GM12864 (cell line): Measurements from ENCODE around the gene CHD1.

ENCODE experiments used
- DNase-seq: peaks from one replicate; pipeline ENCODE4 v3.0.0-alpha.2; 2011; ENCODE audit warnings: low read depth
- H3K4me3 ChIP-seq: 2 replicates; pipeline ENCODE4 v1.5.1; 2011; ENCODE audit warnings: mild to moderate bottlenecking, low read depth, low read length, control low read depth
- TF ChIP-seq, protein P1 (sequence below): IDR thresholded peaks from 2 replicates; pipeline ENCODE4 v1.5.1; 2011; ENCODE audit warnings: low read depth, mild to moderate bottlenecking, moderate library complexity, low read length, control low read depth, inconsistent platforms; ENCODE audit errors: missing control alignments

CHD1 gene

DNA sequence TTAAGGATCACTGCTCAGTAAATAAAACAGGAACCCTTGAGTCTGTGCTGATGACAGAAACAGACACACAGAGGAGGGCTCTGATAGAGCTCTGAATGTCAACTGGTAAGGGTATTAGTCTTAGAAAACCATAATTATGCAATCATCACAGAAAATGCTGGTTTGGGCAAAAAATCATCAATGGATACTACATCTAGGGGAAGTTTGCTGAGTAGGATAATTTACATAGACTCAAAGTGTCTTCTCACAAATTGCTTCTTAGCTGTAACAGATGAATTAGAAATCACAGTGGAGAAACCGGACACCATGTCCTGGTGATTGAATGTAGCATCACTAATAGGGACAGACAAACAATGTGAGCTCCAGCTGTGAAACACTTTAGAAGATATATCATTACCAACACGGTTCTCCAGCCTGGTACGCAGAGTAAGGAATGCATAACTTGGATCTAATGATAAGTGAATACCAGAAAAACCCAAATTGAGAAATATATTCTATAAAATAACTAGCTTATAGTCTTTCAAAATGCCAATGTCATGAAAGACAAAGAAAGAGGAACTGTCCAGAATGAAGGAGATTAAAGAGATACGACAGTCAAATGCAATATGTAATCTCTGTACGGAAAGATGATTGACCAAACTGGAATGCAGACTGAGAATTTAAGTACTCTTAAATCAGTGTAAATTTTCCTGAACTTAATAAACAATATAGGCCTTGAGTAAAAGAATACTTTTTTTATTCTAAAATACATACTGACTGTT, 17.3 kb downstream of the CHD1 start:
- no peak for DNase-seq
- TF ChIP-seq, protein P1, sequence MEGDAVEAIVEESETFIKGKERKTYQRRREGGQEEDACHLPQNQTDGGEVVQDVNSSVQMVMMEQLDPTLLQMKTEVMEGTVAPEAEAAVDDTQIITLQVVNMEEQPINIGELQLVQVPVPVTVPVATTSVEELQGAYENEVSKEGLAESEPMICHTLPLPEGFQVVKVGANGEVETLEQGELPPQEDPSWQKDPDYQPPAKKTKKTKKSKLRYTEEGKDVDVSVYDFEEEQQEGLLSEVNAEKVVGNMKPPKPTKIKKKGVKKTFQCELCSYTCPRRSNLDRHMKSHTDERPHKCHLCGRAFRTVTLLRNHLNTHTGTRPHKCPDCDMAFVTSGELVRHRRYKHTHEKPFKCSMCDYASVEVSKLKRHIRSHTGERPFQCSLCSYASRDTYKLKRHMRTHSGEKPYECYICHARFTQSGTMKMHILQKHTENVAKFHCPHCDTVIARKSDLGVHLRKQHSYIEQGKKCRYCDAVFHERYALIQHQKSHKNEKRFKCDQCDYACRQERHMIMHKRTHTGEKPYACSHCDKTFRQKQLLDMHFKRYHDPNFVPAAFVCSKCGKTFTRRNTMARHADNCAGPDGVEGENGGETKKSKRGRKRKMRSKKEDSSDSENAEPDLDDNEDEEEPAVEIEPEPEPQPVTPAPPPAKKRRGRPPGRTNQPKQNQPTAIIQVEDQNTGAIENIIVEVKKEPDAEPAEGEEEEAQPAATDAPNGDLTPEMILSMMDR, result no peak
- H3K4me3 ChIP-seq, result no peak overlapping the region

DNA sequence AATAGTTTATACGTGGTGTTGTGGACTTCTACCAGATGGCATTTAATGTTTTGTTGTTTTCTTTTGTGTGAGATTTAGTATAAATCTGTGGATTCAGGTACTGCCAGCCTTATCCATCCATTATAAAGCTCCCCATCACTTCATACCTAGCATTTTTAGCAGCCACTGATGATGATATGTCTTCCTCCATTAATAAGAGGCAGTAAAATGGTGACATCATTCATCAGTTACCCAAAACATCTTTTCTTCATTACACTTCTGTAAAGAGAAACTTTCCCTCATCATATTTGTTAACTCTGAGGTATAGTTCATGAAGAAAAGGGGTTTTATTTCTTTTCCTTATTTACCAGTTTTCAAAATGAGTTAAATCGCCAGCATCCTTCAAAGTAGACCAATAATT, 19.4 kb downstream of the CHD1 start:
- DNase-seq, result no peak
- TF ChIP-seq, protein P1, result no peak
- H3K4me3 ChIP-seq, result no peak overlapping the region

DNA sequence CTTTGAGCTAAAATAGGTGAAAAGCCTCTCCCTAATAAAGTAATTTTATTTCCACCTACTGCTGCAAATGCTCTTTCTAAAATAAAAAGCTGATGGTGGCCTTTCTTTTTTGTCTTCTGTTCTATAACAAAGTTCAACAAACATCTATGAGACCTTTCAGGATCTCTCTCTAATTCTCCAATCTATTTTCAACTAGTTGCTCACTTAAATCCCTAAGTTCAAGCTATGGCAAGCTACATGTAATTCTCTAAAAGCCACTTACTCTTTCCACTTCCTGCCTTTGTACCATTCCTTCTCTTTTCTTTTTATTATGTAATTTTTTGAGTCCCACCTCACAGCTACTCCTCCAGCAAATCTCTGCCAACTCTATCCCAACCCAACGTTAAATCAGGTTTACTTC, 20.9 kb downstream of the CHD1 start:
- TF ChIP-seq, protein P1, result no peak
- no peak overlapping the region for H3K4me3 ChIP-seq
- DNase-seq, result no peak

DNA sequence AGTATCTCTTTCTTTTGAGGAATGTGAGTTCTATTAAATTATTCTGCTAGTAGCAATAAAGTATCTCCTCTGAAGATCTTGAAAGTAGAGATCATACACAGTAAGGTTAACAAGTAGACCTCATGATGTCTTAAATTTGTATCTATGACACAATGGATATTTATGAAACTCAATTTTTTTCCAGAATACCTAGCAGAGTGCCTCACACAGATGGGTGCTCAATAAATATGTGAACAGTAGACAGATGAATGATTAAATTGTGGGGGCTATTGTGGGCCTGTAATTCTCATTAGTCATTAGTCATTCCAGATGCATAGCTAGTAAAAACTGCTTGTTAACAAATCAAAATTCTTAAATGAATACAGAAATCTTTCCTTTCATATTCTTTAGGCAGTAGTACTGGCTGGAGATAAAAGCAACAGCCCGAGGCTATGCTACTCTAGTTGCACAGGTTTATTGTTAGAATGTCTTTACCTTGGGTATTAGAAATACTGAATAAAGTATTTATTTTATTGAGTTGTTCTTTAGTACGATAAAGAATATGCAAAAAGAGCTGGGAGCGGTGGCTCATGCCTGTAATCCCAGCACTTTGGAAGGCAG, 22.0 kb downstream of the CHD1 start:
- no peak overlapping the region for H3K4me3 ChIP-seq
- TF ChIP-seq, protein P1, result no peak
- DNase-seq, result no peak

DNA sequence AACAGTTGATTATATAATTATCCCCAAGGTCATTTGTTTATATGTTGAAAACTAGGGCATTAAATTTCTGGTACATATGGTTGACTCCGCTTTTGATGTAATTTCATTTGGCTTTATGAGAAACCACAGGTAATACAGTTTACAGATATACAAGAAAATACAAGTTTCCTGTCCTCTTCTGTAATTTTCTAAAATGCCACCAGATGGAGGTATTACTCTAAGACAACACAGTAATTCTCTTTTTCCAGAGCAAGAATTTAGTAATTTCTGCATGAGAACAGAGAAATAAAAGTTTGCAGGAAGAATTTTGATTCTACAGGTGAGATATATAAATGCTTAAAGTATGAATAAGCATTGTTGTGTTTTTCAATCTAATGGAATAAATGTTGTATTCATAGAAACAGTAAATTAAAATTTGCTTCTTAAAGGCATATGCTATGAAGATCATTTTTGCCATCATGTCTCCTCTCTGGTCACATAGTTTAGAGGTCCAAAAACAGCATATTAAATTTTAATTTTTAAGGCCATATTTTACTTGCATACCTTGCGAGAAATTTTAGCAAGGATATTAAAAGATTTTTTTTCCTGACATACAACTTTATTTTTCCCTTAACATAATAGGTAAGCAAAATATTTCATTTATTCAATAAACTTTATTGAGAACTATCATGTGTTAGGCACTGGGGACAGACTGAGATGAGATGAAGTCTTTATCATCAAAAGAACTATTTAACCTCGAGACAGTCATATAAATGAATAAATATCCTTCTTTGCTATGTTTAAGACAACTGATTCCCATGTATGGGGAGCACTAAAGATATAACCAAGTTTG, 22.7 kb downstream of the CHD1 start:
- no peak for DNase-seq
- no peak overlapping the region for H3K4me3 ChIP-seq
- TF ChIP-seq, protein P1, result peak; percentile 38

DNA sequence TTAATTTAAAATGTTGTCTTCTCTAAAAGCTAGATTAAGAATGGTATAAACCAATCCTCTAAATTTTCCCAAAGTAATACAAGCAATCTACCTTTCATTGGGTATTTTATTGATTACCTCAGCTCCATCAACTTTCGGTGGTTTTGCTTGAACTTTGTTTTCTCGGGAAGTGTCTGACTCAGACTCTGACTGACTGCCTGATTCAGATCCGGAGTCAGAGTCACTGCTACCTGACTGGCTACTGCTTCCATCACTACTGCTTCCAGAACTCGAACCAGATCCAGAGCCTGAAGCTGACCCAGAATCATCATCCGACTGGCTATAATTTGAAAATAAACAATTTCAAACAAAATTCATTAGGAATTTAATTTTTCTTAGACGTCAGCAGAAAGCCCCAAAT, 24.0 kb downstream of the CHD1 start:
- TF ChIP-seq, protein P1, result no peak
- no peak overlapping the region for H3K4me3 ChIP-seq
- no peak for DNase-seq
